K562 (cell line): ENCODE measurements around the gene PACC1. TPM values are rescaled to one million over a fixed set of nuclear protein-coding genes. Genes with fewer than 3 reads are reported as not detected.

ENCODE experiments used
- BCLAF1 ChIP-seq, 2 experiments: fragments of 450-650 bp in 1 of 2; IDR thresholded peaks; 2 replicates each; pipeline ENCODE4 v1.6.1; 2011 to 2017; ENCODE audit warnings: low read depth in 2 of 2, antibody characterized with exemption in 1 of 2, borderline replicate concordance in 1 of 2, low read length in 1 of 2, mild to moderate bottlenecking in 1 of 2, mixed read lengths in 1 of 2; ENCODE audit not compliant: control insufficient read depth in 1 of 2
- FOS ChIP-seq: IDR thresholded peaks from 3 replicates; pipeline ENCODE4 v1.6.1; 2011; ENCODE audit not compliant: insufficient read length; ENCODE audit errors: extremely low read depth
- FOXP4 ChIP-seq: sonication (generic); formaldehyde crosslinking; IDR thresholded peaks from 2 replicates; pipeline ENCODE4 v1.8.0; 2022; ENCODE audit warnings: mild to moderate bottlenecking, missing genetic modification reagents, borderline replicate concordance
- HES1 ChIP-seq: fragments of 450-650 bp; IDR thresholded peaks from 2 replicates; pipeline ENCODE4 v1.6.1; 2016; ENCODE audit warnings: low read depth, mild to moderate bottlenecking, moderate library complexity
- HMGN3 ChIP-seq: IDR thresholded peaks from 2 replicates; pipeline ENCODE4 v1.6.1; 2011; ENCODE audit warnings: borderline replicate concordance, low read depth, mild to moderate bottlenecking, mixed read lengths, low read length; ENCODE audit not compliant: insufficient read length; ENCODE audit errors: extremely low read depth
- MAZ ChIP-seq, 2 experiments: fragments of 450-650 bp in 1 of 2; sonication (generic) in 1 of 2; formaldehyde crosslinking; IDR thresholded peaks in 1 of 2; conservative IDR thresholded peaks in 1 of 2; 2 replicates each; pipeline versions ENCODE4 v1.4.0 to v1.5.0; 2020; ENCODE audit warnings: mild to moderate bottlenecking in 1 of 2, missing genetic modification reagents in 1 of 2
- MCM5 ChIP-seq: fragments of 450-650 bp; IDR thresholded peaks from 2 replicates; pipeline ENCODE4 v1.6.1; 2016; ENCODE audit warnings: low read depth
- RFX7 ChIP-seq: fragments of 250-450 bp; sonication (Bioruptor Pico); IDR thresholded peaks from 2 replicates; pipeline ENCODE4 v1.5.1; 2021; ENCODE audit warnings: mild to moderate bottlenecking
- SFPQ ChIP-seq: fragments of 200-400 bp; formaldehyde crosslinking; IDR thresholded peaks from 2 replicates; pipeline ENCODE4 v1.6.1; 2017; ENCODE audit warnings: mild to moderate bottlenecking, low read depth, low read length, moderate library complexity
- SIN3A ChIP-seq, 2 experiments: fragments of 150-350 bp in 1 of 2; IDR thresholded peaks; 2 replicates each; pipeline ENCODE4 v1.6.1; 2011 to 2016; ENCODE audit warnings: borderline replicate concordance in 2 of 2, low read depth in 2 of 2, low read length in 2 of 2, mild to moderate bottlenecking in 2 of 2, moderate library complexity in 2 of 2; ENCODE audit not compliant: control insufficient read depth in 1 of 2
- TCFL5 ChIP-seq: fragments of 250-450 bp; sonication (Bioruptor Pico); conservative IDR thresholded peaks from 2 replicates; pipeline ENCODE4 v1.6.1; 2021; ENCODE audit warnings: mild to moderate bottlenecking, moderate library complexity, matching md5 sums
- U2AF1 ChIP-seq: fragments of 200-400 bp; formaldehyde crosslinking; optimal IDR thresholded peaks from 2 replicates; pipeline ENCODE3; 2017; ENCODE audit warnings: mild to moderate bottlenecking, low read depth, low read length, moderate library complexity
- ZFX ChIP-seq: sonication (generic); formaldehyde crosslinking; IDR thresholded peaks from 2 replicates; pipeline ENCODE4 v1.8.0; 2022; ENCODE audit warnings: mild to moderate bottlenecking, missing genetic modification reagents, moderate library complexity
- ZNF280B ChIP-seq: fragments of 250-450 bp; sonication (Bioruptor Pico); IDR thresholded peaks from 2 replicates; pipeline ENCODE4 v1.5.1; 2021; ENCODE audit warnings: mild to moderate bottlenecking
- ZNF764 ChIP-seq: fragments of 250-450 bp; sonication (Bioruptor Pico); IDR thresholded peaks from 2 replicates; pipeline ENCODE4 v1.4.0; 2020; ENCODE audit warnings: low read depth, mild to moderate bottlenecking, moderate library complexity
- polyA plus RNA-seq, 8 experiments: library from polyadenylated mRNA; depleted of rRNA in 4 of 8; stranded (reverse) in 5 of 8; unstranded in 3 of 8; fragments of >200 nt; fragmentation: Nextera tagmentation in 2 of 8; fragmentation: Illumina TruSeq in 1 of 8; extraction: Ambion mirVana in 2 of 8; extraction: Trizol in 1 of 8; gene quantifications; 2 replicates each; pipeline versions ENCODE4 v1.2.1 to v1.2.3, GENCODE V29; 2011 to 2014; ENCODE audit warnings: inconsistent platforms in 1 of 8, missing spikeins in 1 of 8
- total RNA-seq, 7 experiments: library from RNA; depleted of rRNA in 6 of 7; stranded (reverse); fragments of >200 nt in 6 of 7; fragmentation: Illumina TruSeq in 2 of 7; extraction: Trizol in 2 of 7; gene quantifications; 2 replicates each; pipeline versions ENCODE4 v1.2.1 to v1.2.3, GENCODE V29; 2011 to 2021; ENCODE audit warnings: low replicate concordance in 1 of 7

PACC1 gene
- total and polyA plus RNA-seq, 9 of the 15 experiments (the other 6 are each of a cell fraction or from before 2014, with no cell fraction given), result 7.1 to 19.3 (median 14.9) TPM

- 0 out of 2 replicates have a peak, but pooled peaks have one; percentile 36 for TF ChIP-seq FOXP4 (CRISPR knock-in tag)
- TF ChIP-seq HES1, result no peak
- no peak for TF ChIP-seq MCM5
- no peak for TF ChIP-seq FOS
- peak; percentile 76 to 87 for TF ChIP-seq MAZ (CRISPR knock-in tag; conservative IDR thresholded peaks at IDR 0.05 in 1 of 2, IDR thresholded peaks at IDR 0.05 in 1 of 2)
- TF ChIP-seq ZFX, result peak; percentile 69
- peak; percentile 96 for TF ChIP-seq HMGN3
- TF ChIP-seq BCLAF1 (IDR thresholded peaks at IDR 0.05; ENCODE audit: borderline replicate concordance in 1 of 2, control insufficient read depth in 1 of 2, low read depth in 2 of 2, low read length in 1 of 2), result no peak
- TF ChIP-seq RFX7, result no peak
- TF ChIP-seq SIN3A (IDR thresholded peaks at IDR 0.05; ENCODE audit: borderline replicate concordance in 2 of 2, control insufficient read depth in 1 of 2, low read depth in 2 of 2, low read length in 2 of 2), result peak in 1 of 2 experiments; percentile 78; a peak in 1 of 4 replicates
- peak; percentile 22 for TF ChIP-seq U2AF1
- no peak for TF ChIP-seq SFPQ
- no peak for TF ChIP-seq ZNF280B
- TF ChIP-seq ZNF764 (CRISPR knock-in tag), result no peak
- no peak for TF ChIP-seq TCFL5 (CRISPR knock-in tag)
Measured at GRCh38 chr1:212432661-212433576, 18.2 kb upstream of the PACC1 start, which contains the start of gene NENF (continued).
